ENCODE results near the gene RELA.

DNA sequence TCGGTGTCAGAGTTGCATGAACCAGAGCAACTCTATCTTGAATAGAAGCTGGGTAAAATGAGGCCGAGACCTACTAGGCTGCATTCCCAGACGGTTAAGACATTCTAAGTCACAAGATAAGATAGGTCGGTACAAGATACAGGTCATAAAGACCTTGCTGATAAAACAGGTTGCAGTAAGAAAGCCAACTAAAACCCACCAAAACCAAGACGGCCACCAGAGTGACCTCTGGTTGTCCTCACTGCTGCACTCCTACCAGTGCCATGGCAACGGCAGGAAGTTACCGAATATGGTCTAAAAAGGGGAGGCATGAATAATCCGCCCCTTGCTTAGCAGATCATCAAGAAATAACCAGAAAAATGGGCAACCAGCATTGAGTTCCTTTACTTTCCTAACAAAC is 46.9 kb upstream of the RELA start:
- TF ChIP-seq YY2 (tag by site-specific recombination; IDR thresholded peaks at IDR 0.05) (no peak), ZNF10 (tag by site-specific recombination; IDR thresholded peaks at IDR 0.05) (no peak), ZNF654 (tag by site-specific recombination; IDR thresholded peaks at IDR 0.05; ENCODE audit: low read depth) (no peak), ZNF670 (tag by site-specific recombination; IDR thresholded peaks at IDR 0.05; ENCODE audit: low read depth) (no peak), ZNF184 (tag by site-specific recombination; IDR thresholded peaks at IDR 0.05) (no peak), ZNF24 (tag by site-specific recombination; IDR thresholded peaks at IDR 0.05) (no peak)
- TF ChIP-seq, protein P1, sequence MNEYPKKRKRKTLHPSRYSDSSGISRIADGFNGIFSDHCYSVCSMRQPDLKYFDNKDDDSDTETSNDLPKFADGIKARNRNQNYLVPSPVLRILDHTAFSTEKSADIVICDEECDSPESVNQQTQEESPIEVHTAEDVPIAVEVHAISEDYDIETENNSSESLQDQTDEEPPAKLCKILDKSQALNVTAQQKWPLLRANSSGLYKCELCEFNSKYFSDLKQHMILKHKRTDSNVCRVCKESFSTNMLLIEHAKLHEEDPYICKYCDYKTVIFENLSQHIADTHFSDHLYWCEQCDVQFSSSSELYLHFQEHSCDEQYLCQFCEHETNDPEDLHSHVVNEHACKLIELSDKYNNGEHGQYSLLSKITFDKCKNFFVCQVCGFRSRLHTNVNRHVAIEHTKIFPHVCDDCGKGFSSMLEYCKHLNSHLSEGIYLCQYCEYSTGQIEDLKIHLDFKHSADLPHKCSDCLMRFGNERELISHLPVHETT (tag by site-specific recombination; IDR thresholded peaks at IDR 0.05), result no peak
- TF ChIP-seq, protein P2, sequence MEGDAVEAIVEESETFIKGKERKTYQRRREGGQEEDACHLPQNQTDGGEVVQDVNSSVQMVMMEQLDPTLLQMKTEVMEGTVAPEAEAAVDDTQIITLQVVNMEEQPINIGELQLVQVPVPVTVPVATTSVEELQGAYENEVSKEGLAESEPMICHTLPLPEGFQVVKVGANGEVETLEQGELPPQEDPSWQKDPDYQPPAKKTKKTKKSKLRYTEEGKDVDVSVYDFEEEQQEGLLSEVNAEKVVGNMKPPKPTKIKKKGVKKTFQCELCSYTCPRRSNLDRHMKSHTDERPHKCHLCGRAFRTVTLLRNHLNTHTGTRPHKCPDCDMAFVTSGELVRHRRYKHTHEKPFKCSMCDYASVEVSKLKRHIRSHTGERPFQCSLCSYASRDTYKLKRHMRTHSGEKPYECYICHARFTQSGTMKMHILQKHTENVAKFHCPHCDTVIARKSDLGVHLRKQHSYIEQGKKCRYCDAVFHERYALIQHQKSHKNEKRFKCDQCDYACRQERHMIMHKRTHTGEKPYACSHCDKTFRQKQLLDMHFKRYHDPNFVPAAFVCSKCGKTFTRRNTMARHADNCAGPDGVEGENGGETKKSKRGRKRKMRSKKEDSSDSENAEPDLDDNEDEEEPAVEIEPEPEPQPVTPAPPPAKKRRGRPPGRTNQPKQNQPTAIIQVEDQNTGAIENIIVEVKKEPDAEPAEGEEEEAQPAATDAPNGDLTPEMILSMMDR (tag by site-specific recombination; IDR thresholded peaks at IDR 0.05), result no peak
- TF ChIP-seq, protein P3, sequence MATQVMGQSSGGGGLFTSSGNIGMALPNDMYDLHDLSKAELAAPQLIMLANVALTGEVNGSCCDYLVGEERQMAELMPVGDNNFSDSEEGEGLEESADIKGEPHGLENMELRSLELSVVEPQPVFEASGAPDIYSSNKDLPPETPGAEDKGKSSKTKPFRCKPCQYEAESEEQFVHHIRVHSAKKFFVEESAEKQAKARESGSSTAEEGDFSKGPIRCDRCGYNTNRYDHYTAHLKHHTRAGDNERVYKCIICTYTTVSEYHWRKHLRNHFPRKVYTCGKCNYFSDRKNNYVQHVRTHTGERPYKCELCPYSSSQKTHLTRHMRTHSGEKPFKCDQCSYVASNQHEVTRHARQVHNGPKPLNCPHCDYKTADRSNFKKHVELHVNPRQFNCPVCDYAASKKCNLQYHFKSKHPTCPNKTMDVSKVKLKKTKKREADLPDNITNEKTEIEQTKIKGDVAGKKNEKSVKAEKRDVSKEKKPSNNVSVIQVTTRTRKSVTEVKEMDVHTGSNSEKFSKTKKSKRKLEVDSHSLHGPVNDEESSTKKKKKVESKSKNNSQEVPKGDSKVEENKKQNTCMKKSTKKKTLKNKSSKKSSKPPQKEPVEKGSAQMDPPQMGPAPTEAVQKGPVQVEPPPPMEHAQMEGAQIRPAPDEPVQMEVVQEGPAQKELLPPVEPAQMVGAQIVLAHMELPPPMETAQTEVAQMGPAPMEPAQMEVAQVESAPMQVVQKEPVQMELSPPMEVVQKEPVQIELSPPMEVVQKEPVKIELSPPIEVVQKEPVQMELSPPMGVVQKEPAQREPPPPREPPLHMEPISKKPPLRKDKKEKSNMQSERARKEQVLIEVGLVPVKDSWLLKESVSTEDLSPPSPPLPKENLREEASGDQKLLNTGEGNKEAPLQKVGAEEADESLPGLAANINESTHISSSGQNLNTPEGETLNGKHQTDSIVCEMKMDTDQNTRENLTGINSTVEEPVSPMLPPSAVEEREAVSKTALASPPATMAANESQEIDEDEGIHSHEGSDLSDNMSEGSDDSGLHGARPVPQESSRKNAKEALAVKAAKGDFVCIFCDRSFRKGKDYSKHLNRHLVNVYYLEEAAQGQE (tag by site-specific recombination; IDR thresholded peaks at IDR 0.05), result no peak

All from HEK293 (cell line).